Esophagus mucosa (tissue), 1 donor: ENCODE measurements around the gene RBM38. TPM values are rescaled to one million over a fixed set of nuclear protein-coding genes. Genes with fewer than 3 reads are reported as not detected.

Experiments
- ATAC-seq: fragments of 200-7000 bp; cut with Tn5 transposase; one replicate; pipeline ENCODE4 v1.9.1; 2020
- total RNA-seq: library from RNA; stranded (reverse); gene quantifications from one replicate; pipeline ENCODE4 v1.2.4, GENCODE V29; 2023
- donor health status: DM: yes; HTN: yes; CAD: no.

RBM38 gene
- total RNA-seq, 1 donor from 2014 or later = 12.3 TPM

GRCh38 chr20:57437672-57438330 lies 46.6 kb downstream of the RBM38 start:
- ATAC-seq = no peak

- ATAC-seq = no peak
Measured at GRCh38 chr20:57438552-57438951, 47.4 kb downstream of the RBM38 start.

GRCh38 chr20:57439432-57439831 lies 48.2 kb downstream of the RBM38 start:
- no peak for ATAC-seq

GRCh38 chr20:57439993-57440392 lies 48.8 kb downstream of the RBM38 start:
- no peak for ATAC-seq

- peak; percentile 60 for ATAC-seq
Measured at GRCh38 chr20:57440678-57441509, 49.7 kb downstream of the RBM38 start.

GRCh38 chr20:57441510-57442154 lies 50.4 kb downstream of the RBM38 start:
- ATAC-seq = no peak

GRCh38 chr20:57442158-57442887 lies 51.1 kb downstream of the RBM38 start:
- ATAC-seq = no peak

GRCh38 chr20:57442888-57443239 lies 51.7 kb downstream of the RBM38 start:
- peak; percentile 41 for ATAC-seq

- ATAC-seq = no peak
Measured at GRCh38 chr20:57443349-57444265, 52.4 kb downstream of the RBM38 start.

- ATAC-seq = no peak
Measured at GRCh38 chr20:57444394-57445048, 53.3 kb downstream of the RBM38 start.

- no peak for ATAC-seq
Measured at GRCh38 chr20:57445298-57445697, 54.1 kb downstream of the RBM38 start.

GRCh38 chr20:57445774-57446173 lies 54.6 kb downstream of the RBM38 start:
- no peak for ATAC-seq

- ATAC-seq = no peak
Measured at GRCh38 chr20:57448764-57449354, 57.7 kb downstream of the RBM38 start.

- ATAC-seq = no peak
Measured at GRCh38 chr20:57449398-57450354, 58.5 kb downstream of the RBM38 start.

- peak; percentile 53 for ATAC-seq
Measured at GRCh38 chr20:57450419-57450818, 59.2 kb downstream of the RBM38 start.

- ATAC-seq = peak; percentile 15
Measured at GRCh38 chr20:57450931-57451330, 59.7 kb downstream of the RBM38 start.

- ATAC-seq = no peak
Measured at GRCh38 chr20:57451431-57451794, 60.2 kb downstream of the RBM38 start.

GRCh38 chr20:57451795-57452661 lies 60.8 kb downstream of the RBM38 start:
- ATAC-seq = no peak

GRCh38 chr20:57455386-57455785 lies 64.2 kb downstream of the RBM38 start:
- ATAC-seq = no peak
